HCT116 (cell line): Measurements from ENCODE around the gene WNK4. TPM values are rescaled to one million over a fixed set of nuclear protein-coding genes. Genes with fewer than 3 reads are reported as not detected.
A peak's percentile ranks its signal among the peaks of the same experiment; 100 is the strongest.

Source experiments
- ATAC-seq: fragments of 200-7000 bp; cut with Tn5 transposase; 2 replicates; pipeline ENCODE4 v1.9.1; 2020; ENCODE audit warnings: mild to moderate bottlenecking, moderate library complexity
- BruUV-seq: library from RNA; stranded (reverse); fragments of 400-500 nt; replicated peaks from 2 replicates; lab custom pipeline; 2021; lab: Mats Ljungman, UMichigan
- CTCF ChIA-PET: fragments of 300-600 bp; sonication (Branson Sonifier 250); formaldehyde crosslinking; loops from one replicate; lab custom pipeline; 2021; ENCODE audit warnings: antibody characterized with exemption; lab: Charles Lee
- POLR2A ChIA-PET: fragments of 300-600, 350-600 bp; sonication (Branson Sonifier 250); formaldehyde crosslinking; loops from one replicate; lab custom pipeline; 2021; ENCODE audit warnings: antibody characterized with exemption; lab: Charles Lee
- RAD21 ChIA-PET, 2 experiments: fragments of 300-600 bp; sonication (Branson Sonifier 250); formaldehyde crosslinking; loops; one replicate each; lab custom pipeline; 2023; ENCODE audit warnings: low total read pairs in 2 of 2; ENCODE audit not compliant: uncharacterized antibody in 2 of 2, unreplicated experiment in 2 of 2, low non-redundant PET in 1 of 2; lab: Charles Lee
- DNase-seq: peaks from one replicate; pipeline ENCODE4 v3.0.0-alpha.2; 2010; ENCODE audit warnings: low read depth, low spot score
- H2AFZ ChIP-seq: fragments of 200-600 bp; shearing (Covaris generic), sonication (generic); 2 replicates; pipeline ENCODE4 v1.6.1; 2017; ENCODE audit warnings: low read depth, mixed run types, mixed read lengths, antibody characterized with exemption, low read length; ENCODE audit not compliant: poor library complexity, severe bottlenecking
- H3K27ac ChIP-seq: 2 replicates; pipeline ENCODE4 v1.5.1; 2012; ENCODE audit warnings: low read depth, low read length
- H3K27me3 ChIP-seq: fragments of 200-600 bp; sonication (generic); 2 replicates; pipeline ENCODE4 v1.6.1; 2016; ENCODE audit warnings: mixed run types, low read length, mixed read lengths; ENCODE audit not compliant: insufficient read depth
- H3K36me3 ChIP-seq, 2 experiments: fragments of 200-500 bp in 1 of 2; fragments of 200-600 bp in 1 of 2; sonication (Bioruptor generic) in 1 of 2; sonication (generic) in 1 of 2; 2 replicates each; pipeline versions ENCODE4 v1.5.1 to v1.6.1; 2014 to 2016; ENCODE audit warnings: low read length in 2 of 2, inconsistent platforms in 1 of 2, mixed read lengths in 1 of 2, mixed run types in 1 of 2; ENCODE audit not compliant: insufficient read depth in 2 of 2, control insufficient read depth in 1 of 2
- H3K4me1 ChIP-seq, 2 experiments: fragments of 200-600 bp in 1 of 2; sonication (generic) in 1 of 2; 2 replicates each; pipeline versions ENCODE4 v1.5.1 to v1.6.1; 2012 to 2017; ENCODE audit warnings: low read length in 2 of 2, inconsistent platforms in 1 of 2, mild to moderate bottlenecking in 1 of 2, mixed read lengths in 1 of 2, mixed run types in 1 of 2, moderate library complexity in 1 of 2; ENCODE audit not compliant: insufficient read depth in 2 of 2, control insufficient read depth in 1 of 2
- H3K4me2 ChIP-seq: fragments of 200-600 bp; sonication (generic); 2 replicates; pipeline ENCODE4 v1.6.1; 2017; ENCODE audit warnings: mixed run types, low read length, mixed read lengths
- H3K4me3 ChIP-seq, 2 experiments: fragments of 200-600 bp in 1 of 2; sonication (generic) in 1 of 2; replicated peaks in 1 of 2; 2 replicates each; pipeline ENCODE4 v1.5.1; 2011 to 2016; ENCODE audit warnings: low read length in 2 of 2, control low read depth in 1 of 2, low read depth in 1 of 2, mild to moderate bottlenecking in 1 of 2, mixed read lengths in 1 of 2, mixed run types in 1 of 2
- H3K79me2 ChIP-seq: fragments of 200-600 bp; sonication (generic); 2 replicates; pipeline ENCODE4 v1.6.1; 2017; ENCODE audit warnings: mild to moderate bottlenecking, mixed run types, low read length, moderate library complexity, mixed read lengths; ENCODE audit not compliant: insufficient read depth
- H3K9ac ChIP-seq: fragments of 200-600 bp; sonication (generic); 2 replicates; pipeline ENCODE4 v1.6.1; 2016; ENCODE audit warnings: low read length, mixed read lengths
- H3K9me2 ChIP-seq: fragments of 200-600 bp; sonication (generic), shearing (Covaris generic); 2 replicates; pipeline ENCODE4 v1.6.1; 2017; ENCODE audit warnings: mixed run types, mild to moderate bottlenecking, moderate library complexity; ENCODE audit not compliant: insufficient read depth
- H3K9me3 ChIP-seq, 2 experiments: fragments of 200-500 bp in 1 of 2; fragments of 200-600 bp in 1 of 2; sonication (Bioruptor generic) in 1 of 2; sonication (generic) in 1 of 2; 2 replicates each; pipeline ENCODE4 v1.6.1; 2014 to 2017; ENCODE audit warnings: low read length in 2 of 2, mixed read lengths in 2 of 2, inconsistent platforms in 1 of 2, low read depth in 1 of 2, mild to moderate bottlenecking in 1 of 2, mixed run types in 1 of 2, moderate library complexity in 1 of 2; ENCODE audit not compliant: control insufficient read depth in 1 of 2, insufficient read depth in 1 of 2
- H4K20me1 ChIP-seq: fragments of 200-600 bp; sonication (generic), shearing (Covaris generic); 2 replicates; pipeline ENCODE4 v1.6.1; 2017; ENCODE audit warnings: mixed run types, mild to moderate bottlenecking, moderate library complexity; ENCODE audit not compliant: insufficient read depth
- ELF1 ChIP-seq: IDR thresholded peaks from 2 replicates; pipeline ENCODE4 v1.6.1; 2012; ENCODE audit warnings: low read depth, borderline replicate concordance
- EZH2phosphoT487 ChIP-seq: fragments of 200-600 bp; IDR thresholded peaks from 2 replicates; pipeline ENCODE4 v1.6.1; 2018; ENCODE audit warnings: antibody characterized with exemption, borderline replicate concordance
- RAD21 ChIP-seq: IDR thresholded peaks from 2 replicates; pipeline ENCODE4 v1.6.1; 2012; ENCODE audit warnings: low read depth, mild to moderate bottlenecking
- SIN3A ChIP-seq: IDR thresholded peaks from 2 replicates; pipeline ENCODE4 v1.6.1; 2012; ENCODE audit warnings: low read depth
- SP1 ChIP-seq: IDR thresholded peaks from 2 replicates; pipeline ENCODE4 v1.6.1; 2012; ENCODE audit warnings: low read depth
- TCF7L2 ChIP-seq: IDR thresholded peaks from 2 replicates; pipeline ENCODE4 v1.7.0; 2011; ENCODE audit warnings: borderline replicate concordance, inconsistent platforms; ENCODE audit not compliant: insufficient read depth, insufficient read length; ENCODE audit errors: extremely low read depth
- ZBTB33 ChIP-seq: IDR thresholded peaks from 2 replicates; pipeline ENCODE4 v1.6.1; 2011; ENCODE audit warnings: mild to moderate bottlenecking, low read length, moderate library complexity; ENCODE audit not compliant: insufficient replicate concordance; ENCODE audit errors: extremely low read depth
- ZFX ChIP-seq: fragments of 450-650 bp; IDR thresholded peaks from 2 replicates; pipeline ENCODE4 v1.6.1; 2017
- intact Hi-C: fragments of 100-400 bp; cut with micrococcal nuclease; formaldehyde crosslinking; loops from 2 replicates; pipeline ENCODE4 v1.10.0; 2022
- total RNA-seq: library from RNA; stranded (reverse); gene quantifications from one replicate; pipeline ENCODE4 v1.2.1, GENCODE V29; 2021; ENCODE audit not compliant: unreplicated experiment

The WNK4 gene
- total RNA-seq, 1 experiment from 2014 or later, result 4.5 TPM

GRCh38 chr17:42797067-42798007, 16.9 kb downstream of the WNK4 start:
- Histone ChIP-seq H3K79me2 (peaks cover 8% of the 10 kb centered on the region; the same call in 1 of the 2 replicates), H3K9ac (peak overlapping the region; percentile 83), H2AFZ (no peak overlapping the region), H3K4me3 (peak overlapping the region; percentile 83 to 88), H3K9me2 (no peaks in the 10 kb centered on the region), H4K20me1 (no peaks in the 10 kb centered on the region), H3K36me3 (no peaks in the 10 kb centered on the region), H3K9me3 (no peaks in the 10 kb centered on the region), H3K4me2 (peak overlapping the region; percentile 85), H3K27ac (no peak overlapping the region), H3K27me3 (no peaks in the 10 kb centered on the region), H3K4me1 (peaks cover 4 to 9% of the 10 kb centered on the region in 2 experiments; a peak in 2 of 4 replicates)
- TSS peak; percentile 82 for BruUV-seq
- no peak for TF ChIP-seq RAD21
- no peak for TF ChIP-seq ZFX
- no peak for TF ChIP-seq TCF7L2
- TF ChIP-seq ELF1, result no peak
- TF ChIP-seq EZH2phosphoT487, result no peak
- no peak for TF ChIP-seq SIN3A
- TF ChIP-seq ZBTB33, result no peak
- TF ChIP-seq SP1, result no peak
- DNase-seq, result no peak
- ChIA-PET CTCF (interaction anchor here (1.5 kb wide), 1 partner anchor 27 kb away, joined by 4 read pairs; the partner anchor contains the start of gene BECN1), POLR2A (no interaction called here), RAD21 (interaction anchor here in 1 of 2 experiments (0.7 kb wide), 1 partner anchor 99 kb away, joined by 3 read pairs; no protein-coding TSS in a partner anchor)
- ATAC-seq, result no peak
- intact Hi-C loops, result no loop called here
